ENCODE data around the gene ARHGAP29.

Gene ARHGAP29

DNA sequence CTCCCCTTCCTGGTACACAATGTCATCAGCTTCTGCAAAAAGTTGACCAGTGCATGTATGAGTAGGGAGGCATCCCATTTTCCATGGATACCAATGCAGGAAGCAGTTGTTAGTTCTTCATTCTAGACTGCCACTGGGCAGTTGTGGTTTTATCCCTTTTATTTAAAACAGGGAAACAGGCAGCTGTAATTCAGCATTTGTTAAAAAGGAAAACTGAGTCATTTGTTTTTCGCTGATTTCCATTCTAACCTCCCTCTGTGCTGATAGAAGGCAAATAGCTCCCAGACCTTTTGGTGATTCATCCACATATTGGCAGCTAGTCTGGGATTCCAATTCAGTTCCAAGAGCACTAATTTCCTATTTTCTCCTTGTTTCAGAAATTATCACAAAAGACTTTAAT lies 95.4 kb downstream of the ARHGAP29 start:
- Histone ChIP-seq H2BK5ac (ENCODE audit: low read length) (no peak overlapping the region), H3K9ac (ENCODE audit: low read length) (no peak overlapping the region), H3K4me3 (ENCODE audit: low read length) (no peak overlapping the region), H3K4me2 (ENCODE audit: low read length) (no peak overlapping the region), H4K8ac (ENCODE audit: low read depth, low read length) (no peak overlapping the region), H3K4me1 (ENCODE audit: control insufficient read depth, low read depth, low read length) (no peaks in the 10 kb centered on the region), H2BK15ac (replicated peaks; ENCODE audit: low read depth) (no peak overlapping the region), H3K18ac (ENCODE audit: low read length) (no peak overlapping the region), H3K23ac (ENCODE audit: low read length) (no peak overlapping the region), H2AK5ac (ENCODE audit: low read length) (no peak overlapping the region), H3K79me1 (ENCODE audit: low read length) (no peaks in the 10 kb centered on the region), H3K79me2 (ENCODE audit: control insufficient read depth, insufficient read depth, low read length) (no peaks in the 10 kb centered on the region), H3K56ac (ENCODE audit: low read length) (no peak overlapping the region), H3K27me3 (ENCODE audit: insufficient read depth, low read length, poor library complexity) (no peaks in the 10 kb centered on the region), H3K27ac (ENCODE audit: low read depth, low read length) (no peak overlapping the region), H3K36me3 (ENCODE audit: control insufficient read depth, insufficient read depth, low read length) (no peaks in the 10 kb centered on the region), H3K4ac (ENCODE audit: low read depth, low read length) (no peak overlapping the region), H2BK120ac (ENCODE audit: low read depth, low read length) (no peak overlapping the region), H4K5ac (ENCODE audit: low read length) (no peak overlapping the region)
- no peak for DNase-seq
- WGBS (ENCODE audit: extremely low coverage, insufficient coverage, low lambda C conversion rate): no CpG with 5 or more reads among the region's 1 CpG

- Histone ChIP-seq H2BK5ac (ENCODE audit: low read length) (no peak overlapping the region), H3K4ac (ENCODE audit: low read depth, low read length) (no peak overlapping the region), H3K27me3 (ENCODE audit: insufficient read depth, low read length, poor library complexity) (no peaks in the 10 kb centered on the region), H2AK5ac (ENCODE audit: low read length) (no peak overlapping the region), H3K4me2 (ENCODE audit: low read length) (no peak overlapping the region), H3K4me3 (ENCODE audit: low read length) (no peak overlapping the region), H2BK15ac (replicated peaks; ENCODE audit: low read depth) (no peak overlapping the region), H3K79me2 (ENCODE audit: control insufficient read depth, insufficient read depth, low read length) (no peaks in the 10 kb centered on the region), H3K23ac (ENCODE audit: low read length) (no peak overlapping the region), H3K36me3 (ENCODE audit: control insufficient read depth, insufficient read depth, low read length) (no peaks in the 10 kb centered on the region), H4K8ac (ENCODE audit: low read depth, low read length) (no peak overlapping the region), H3K56ac (ENCODE audit: low read length) (no peak overlapping the region), H3K27ac (ENCODE audit: low read depth, low read length) (no peak overlapping the region), H3K9ac (ENCODE audit: low read length) (no peak overlapping the region), H3K79me1 (ENCODE audit: low read length) (no peaks in the 10 kb centered on the region), H4K5ac (ENCODE audit: low read length) (no peak overlapping the region), H3K4me1 (ENCODE audit: control insufficient read depth, low read depth, low read length) (no peaks in the 10 kb centered on the region), H3K18ac (ENCODE audit: low read length) (no peak overlapping the region), H2BK120ac (ENCODE audit: low read depth, low read length) (no peak overlapping the region)
- no peak for DNase-seq
- WGBS (ENCODE audit: extremely low coverage, insufficient coverage, low lambda C conversion rate): no CpG with 5 or more reads among the region's 5 CpGs
Measured at GRCh38 chr1:94132111-94132510, 105.3 kb downstream of the ARHGAP29 start.

GRCh38 chr1:94130851-94131595 lies 106.4 kb downstream of the ARHGAP29 start:
- no peak overlapping the region for H2BK15ac ChIP-seq (replicated peaks; ENCODE audit: low read depth)
- WGBS (ENCODE audit: extremely low coverage, insufficient coverage, low lambda C conversion rate): no CpG with 5 or more reads among the region's 8 CpGs
- H4K5ac ChIP-seq (ENCODE audit: low read length): no peak overlapping the region
- H3K18ac ChIP-seq (ENCODE audit: low read length): no peak overlapping the region
- H3K27ac ChIP-seq (ENCODE audit: low read depth, low read length): no peak overlapping the region
- H3K27me3 ChIP-seq (ENCODE audit: insufficient read depth, low read length, poor library complexity): no peaks in the 10 kb centered on the region
- H2AK5ac ChIP-seq (ENCODE audit: low read length): no peak overlapping the region
- no peak overlapping the region for H3K9ac ChIP-seq (ENCODE audit: low read length)
- H3K4me1 ChIP-seq (ENCODE audit: control insufficient read depth, low read depth, low read length): no peaks in the 10 kb centered on the region
- no peak overlapping the region for H3K56ac ChIP-seq (ENCODE audit: low read length)
- H3K23ac ChIP-seq (ENCODE audit: low read length): no peak overlapping the region
- H2BK120ac ChIP-seq (ENCODE audit: low read depth, low read length): no peak overlapping the region
- H3K36me3 ChIP-seq (ENCODE audit: control insufficient read depth, insufficient read depth, low read length): no peaks in the 10 kb centered on the region
- no peak overlapping the region for H4K8ac ChIP-seq (ENCODE audit: low read depth, low read length)
- H3K4ac ChIP-seq (ENCODE audit: low read depth, low read length): no peak overlapping the region
- H3K79me1 ChIP-seq (ENCODE audit: low read length): no peaks in the 10 kb centered on the region
- DNase-seq: no peak
- H3K79me2 ChIP-seq (ENCODE audit: control insufficient read depth, insufficient read depth, low read length): no peaks in the 10 kb centered on the region
- H3K4me3 ChIP-seq (ENCODE audit: low read length): no peak overlapping the region
- no peak overlapping the region for H2BK5ac ChIP-seq (ENCODE audit: low read length)
- H3K4me2 ChIP-seq (ENCODE audit: low read length): no peak overlapping the region

GRCh38 chr1:94126651-94127050 lies 110.7 kb downstream of the ARHGAP29 start:
- Histone ChIP-seq H3K23ac (ENCODE audit: low read length) (no peak overlapping the region), H3K56ac (ENCODE audit: low read length) (no peak overlapping the region), H2BK5ac (ENCODE audit: low read length) (no peak overlapping the region), H3K4ac (ENCODE audit: low read depth, low read length) (no peak overlapping the region), H2AK5ac (ENCODE audit: low read length) (no peak overlapping the region), H3K4me2 (ENCODE audit: low read length) (no peak overlapping the region), H4K8ac (ENCODE audit: low read depth, low read length) (no peak overlapping the region), H2BK120ac (ENCODE audit: low read depth, low read length) (no peak overlapping the region), H2BK15ac (replicated peaks; ENCODE audit: low read depth) (no peak overlapping the region), H3K4me3 (ENCODE audit: low read length) (no peak overlapping the region), H3K79me2 (ENCODE audit: control insufficient read depth, insufficient read depth, low read length) (no peaks in the 10 kb centered on the region), H3K9ac (ENCODE audit: low read length) (no peak overlapping the region), H3K79me1 (ENCODE audit: low read length) (no peaks in the 10 kb centered on the region), H3K4me1 (ENCODE audit: control insufficient read depth, low read depth, low read length) (no peaks in the 10 kb centered on the region), H3K18ac (ENCODE audit: low read length) (no peak overlapping the region), H3K36me3 (ENCODE audit: control insufficient read depth, insufficient read depth, low read length) (no peaks in the 10 kb centered on the region), H3K27me3 (ENCODE audit: insufficient read depth, low read length, poor library complexity) (no peaks in the 10 kb centered on the region), H3K27ac (ENCODE audit: low read depth, low read length) (no peak overlapping the region), H4K5ac (ENCODE audit: low read length) (no peak overlapping the region)
- DNase-seq: no peak
- WGBS (ENCODE audit: extremely low coverage, insufficient coverage, low lambda C conversion rate): no CpG with 5 or more reads among the region's 3 CpGs

DNA sequence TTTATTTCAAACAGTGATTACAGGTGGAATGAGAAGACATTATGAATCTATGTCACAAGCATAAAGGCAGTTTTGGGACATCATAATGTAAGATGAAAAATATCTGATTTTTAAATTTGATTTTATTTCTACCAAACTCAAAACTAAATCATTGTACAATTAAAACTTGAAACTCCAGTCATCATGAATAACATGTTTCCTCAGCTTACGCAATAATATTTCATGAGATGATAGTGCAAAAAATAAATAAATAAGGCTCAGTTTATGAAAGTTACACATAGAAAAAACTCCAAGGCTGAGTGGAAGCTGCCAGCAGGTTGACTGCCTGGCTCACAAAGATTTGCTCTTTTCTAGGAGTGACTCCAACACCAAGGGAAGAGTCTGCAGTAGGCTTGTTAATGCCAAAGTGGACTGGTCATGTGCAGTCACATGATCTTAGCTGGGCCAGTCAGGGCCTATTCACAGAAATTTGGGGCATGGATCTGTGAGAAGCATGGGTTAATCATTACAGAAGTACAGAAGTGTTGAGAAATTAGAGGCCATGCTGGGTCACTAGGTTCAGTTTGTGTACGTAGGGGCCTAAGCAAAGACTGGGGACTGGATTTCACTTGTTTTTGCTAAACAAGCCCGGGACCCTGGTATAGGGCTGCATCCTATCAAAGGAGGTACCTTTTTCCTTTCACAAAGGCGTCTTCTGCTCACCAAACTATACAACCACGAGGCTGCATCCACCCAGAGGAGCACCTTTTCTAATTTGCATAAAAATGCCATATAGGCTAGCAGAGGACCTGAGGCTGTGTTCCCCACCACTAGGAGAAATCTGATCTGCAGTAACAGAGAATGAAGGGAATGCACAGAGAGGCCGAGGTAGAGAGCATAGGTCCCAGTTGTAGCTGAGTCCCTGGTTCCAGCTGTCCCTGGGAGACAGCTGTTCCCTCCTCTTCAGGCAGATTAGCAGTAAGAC lies 111.6 kb downstream of the ARHGAP29 start:
- Histone ChIP-seq H3K4me3 (ENCODE audit: low read length) (no peak overlapping the region), H3K27ac (ENCODE audit: low read depth, low read length) (no peak overlapping the region), H3K36me3 (ENCODE audit: control insufficient read depth, insufficient read depth, low read length) (no peaks in the 10 kb centered on the region), H3K23ac (ENCODE audit: low read length) (no peak overlapping the region), H3K27me3 (ENCODE audit: insufficient read depth, low read length, poor library complexity) (no peaks in the 10 kb centered on the region), H3K79me1 (ENCODE audit: low read length) (no peaks in the 10 kb centered on the region), H4K5ac (ENCODE audit: low read length) (no peak overlapping the region), H3K9ac (ENCODE audit: low read length) (no peak overlapping the region), H3K4me1 (ENCODE audit: control insufficient read depth, low read depth, low read length) (no peaks in the 10 kb centered on the region), H3K79me2 (ENCODE audit: control insufficient read depth, insufficient read depth, low read length) (no peaks in the 10 kb centered on the region), H3K56ac (ENCODE audit: low read length) (no peak overlapping the region), H2BK120ac (ENCODE audit: low read depth, low read length) (no peak overlapping the region), H2BK5ac (ENCODE audit: low read length) (no peak overlapping the region), H3K4me2 (ENCODE audit: low read length) (no peak overlapping the region), H3K18ac (ENCODE audit: low read length) (peak overlapping the region; percentile 31), H3K4ac (ENCODE audit: low read depth, low read length) (no peak overlapping the region), H2BK15ac (replicated peaks; ENCODE audit: low read depth) (peak overlapping the region; percentile 76), H2AK5ac (ENCODE audit: low read length) (no peak overlapping the region), H4K8ac (ENCODE audit: low read depth, low read length) (no peak overlapping the region)
- no CpG with 5 or more reads among the region's 6 CpGs for WGBS (ENCODE audit: extremely low coverage, insufficient coverage, low lambda C conversion rate)
- DNase-seq: peak; percentile 71
